ENCODE data around the gene GLIPR2. TPM values are rescaled to one million over a fixed set of nuclear protein-coding genes. Genes with fewer than 3 reads are reported as not detected.
"Not testable (repeated sequence)": the region's sequence is repeated elsewhere in the genome, so short reads cannot be mapped to it uniquely, and the experiment has no call there.

The GLIPR2 gene
- polyA plus RNA-seq, 4 donors, result 3.4 to 22.3 (median 14.8) TPM

GRCh38 chr9:36158122-36158521, 21.6 kb downstream of the GLIPR2 start:
- FAIRE-seq (no peak), DNase-seq (no peak)
- H3K36me3 ChIP-seq (ENCODE audit: control insufficient read depth in 3 of 3, insufficient read depth in 2 of 3, low read depth in 1 of 3, low read length in 3 of 3), result peaks cover 0 to 3% (median 0%) of the 10 kb centered on the region in 3 donors
- no peak overlapping the region for H3K4me3 ChIP-seq (ENCODE audit: low read depth in 1 of 3, low read length in 3 of 3)
- 75 to 100% (median 88%) methylated on average over 2 of the region's 2 CpGs for WGBS, 3 donors
- H3K4me1 ChIP-seq (ENCODE audit: control insufficient read depth in 3 of 3, insufficient read depth in 2 of 3, low read depth in 1 of 3, low read length in 2 of 3), result peaks cover 0 to 5% (median 2%) of the 10 kb centered on the region in 3 donors
- H3K9me3 ChIP-seq (ENCODE audit: control insufficient read depth in 2 of 2, insufficient read depth in 1 of 2, low read depth in 1 of 2, low read length in 1 of 2), result peaks cover 0 to 4% of the 10 kb centered on the region in 2 donors
- no peaks in the 10 kb centered on the region for H3K27me3 ChIP-seq (ENCODE audit: control insufficient read depth in 3 of 3, insufficient read depth in 3 of 3, low read length in 3 of 3)
- H3K27ac ChIP-seq (ENCODE audit: low read depth in 1 of 3, low read length in 2 of 3), result peak overlapping the region in 2 of 3 donors; percentile 5 to 61

- peaks cover 0 to 4% of the 10 kb centered on the region in 2 donors for H3K9me3 ChIP-seq (ENCODE audit: control insufficient read depth in 2 of 2, insufficient read depth in 1 of 2, low read depth in 1 of 2, low read length in 1 of 2)
- DNase-seq, result no peak
- H3K27me3 ChIP-seq (ENCODE audit: control insufficient read depth in 3 of 3, insufficient read depth in 3 of 3, low read length in 3 of 3), result no peaks in the 10 kb centered on the region
- no peak for FAIRE-seq
- H3K4me3 ChIP-seq (ENCODE audit: low read depth in 1 of 3, low read length in 3 of 3), result no peak overlapping the region
- peaks cover 0 to 9% (median 6%) of the 10 kb centered on the region in 3 donors for H3K4me1 ChIP-seq (ENCODE audit: control insufficient read depth in 3 of 3, insufficient read depth in 2 of 3, low read depth in 1 of 3, low read length in 2 of 3)
- 72 to 92% (median 91%) methylated on average over 7 of the region's 7 CpGs for WGBS, 3 donors
- H3K36me3 ChIP-seq (ENCODE audit: control insufficient read depth in 3 of 3, insufficient read depth in 2 of 3, low read depth in 1 of 3, low read length in 3 of 3), result peaks cover 0 to 3% (median 0%) of the 10 kb centered on the region in 3 donors
- H3K27ac ChIP-seq (ENCODE audit: low read depth in 1 of 3, low read length in 2 of 3), result peak overlapping the region in 1 of 3 donors; percentile 5
These were observed 22.4 kb downstream of the GLIPR2 start for GRCh38 chr9:36158917-36159316.

DNA sequence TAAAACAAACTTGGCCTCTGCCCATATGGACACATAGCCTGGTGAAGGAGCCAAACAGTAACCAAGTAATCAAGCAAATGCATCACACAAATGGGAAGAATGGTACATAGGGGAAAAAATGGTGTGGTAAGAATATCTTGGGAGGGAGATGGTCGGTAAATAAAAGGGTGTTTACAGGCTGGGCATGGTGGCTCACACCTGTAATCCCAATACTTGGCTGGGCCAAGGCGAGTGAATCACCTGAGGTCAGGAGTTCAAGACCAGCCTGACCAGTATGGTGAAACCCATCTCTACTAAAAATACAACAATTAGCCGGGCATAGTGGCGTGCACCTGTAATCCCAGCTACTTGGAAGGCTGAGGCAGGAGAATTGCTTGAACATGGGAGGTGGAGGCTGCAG, 23.0 kb downstream of the GLIPR2 start:
- FAIRE-seq; H3K9me3 ChIP-seq (ENCODE audit: control insufficient read depth in 2 of 2, insufficient read depth in 1 of 2, low read depth in 1 of 2, low read length in 1 of 2); H3K4me1 ChIP-seq (ENCODE audit: control insufficient read depth in 3 of 3, insufficient read depth in 2 of 3, low read depth in 1 of 3, low read length in 2 of 3); DNase-seq; H3K27me3 ChIP-seq (ENCODE audit: control insufficient read depth in 3 of 3, insufficient read depth in 3 of 3, low read length in 3 of 3); H3K36me3 ChIP-seq (ENCODE audit: control insufficient read depth in 3 of 3, insufficient read depth in 2 of 3, low read depth in 1 of 3, low read length in 3 of 3); H3K4me3 ChIP-seq (ENCODE audit: low read depth in 1 of 3, low read length in 3 of 3): not testable (repeated sequence)
- 91 to 95% (median 92%) methylated on average over 4 of the region's 4 CpGs for WGBS, 3 donors
- H3K27ac ChIP-seq (ENCODE audit: low read depth in 1 of 3, low read length in 2 of 3), result peak overlapping the region in 1 of 3 donors; percentile 2

DNA sequence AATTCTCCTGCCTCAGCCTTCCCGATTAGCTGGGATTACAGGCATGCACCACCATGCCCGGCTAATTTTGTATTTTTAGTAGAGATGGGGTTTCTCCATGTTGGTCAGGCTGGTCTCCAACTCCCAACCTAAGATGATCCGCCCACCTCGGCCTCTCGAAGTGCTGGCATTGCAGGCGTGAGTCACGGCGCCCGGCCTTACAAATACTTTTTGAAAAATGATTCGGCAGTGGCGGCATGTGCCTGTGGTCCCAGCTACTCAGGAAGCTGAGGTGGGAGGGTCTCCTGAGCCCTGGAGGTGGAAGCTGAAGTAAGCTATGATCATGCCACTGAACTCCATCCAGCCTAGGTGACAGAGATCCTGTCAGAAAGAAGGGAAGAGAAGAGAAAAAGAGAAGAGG, 23.6 kb downstream of the GLIPR2 start:
- not testable (repeated sequence) for H3K4me3 ChIP-seq (ENCODE audit: low read depth in 1 of 3, low read length in 3 of 3); H3K36me3 ChIP-seq (ENCODE audit: control insufficient read depth in 3 of 3, insufficient read depth in 2 of 3, low read depth in 1 of 3, low read length in 3 of 3); H3K9me3 ChIP-seq (ENCODE audit: control insufficient read depth in 2 of 2, insufficient read depth in 1 of 2, low read depth in 1 of 2, low read length in 1 of 2); DNase-seq; H3K4me1 ChIP-seq (ENCODE audit: control insufficient read depth in 3 of 3, insufficient read depth in 2 of 3, low read depth in 1 of 3, low read length in 2 of 3); FAIRE-seq; H3K27ac ChIP-seq (ENCODE audit: low read depth in 1 of 3, low read length in 2 of 3); H3K27me3 ChIP-seq (ENCODE audit: control insufficient read depth in 3 of 3, insufficient read depth in 3 of 3, low read length in 3 of 3)
- 83 to 93% (median 90%) methylated on average over 11 of the region's 11 CpGs for WGBS, 3 donors

DNA sequence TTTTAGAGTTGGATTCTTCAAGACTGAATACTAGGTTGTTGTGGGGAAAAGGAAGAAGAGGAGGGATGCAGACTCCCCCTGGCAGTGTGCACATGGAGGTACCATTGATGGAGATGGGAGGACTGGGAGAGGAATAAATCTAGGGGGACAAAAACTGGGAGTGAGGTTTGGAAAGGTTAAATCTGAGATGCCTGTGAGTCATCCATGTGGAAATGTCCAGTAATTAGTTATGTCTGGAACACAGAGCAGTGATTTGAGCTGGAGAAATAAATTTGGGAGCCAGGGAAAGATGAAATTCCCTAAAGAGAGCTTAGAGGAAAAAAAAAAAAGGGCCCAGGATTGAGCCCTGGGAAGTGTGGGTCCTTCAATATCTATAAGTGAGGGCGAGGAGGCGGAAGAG, 24.7 kb downstream of the GLIPR2 start:
- peaks cover 0 to 3% (median 0%) of the 10 kb centered on the region in 3 donors for H3K36me3 ChIP-seq (ENCODE audit: control insufficient read depth in 3 of 3, insufficient read depth in 2 of 3, low read depth in 1 of 3, low read length in 3 of 3)
- peak overlapping the region in 1 of 3 donors; percentile 11 for H3K27ac ChIP-seq (ENCODE audit: low read depth in 1 of 3, low read length in 2 of 3)
- FAIRE-seq (no peak), DNase-seq (no peak)
- peaks cover 0 to under 1% (median 0%) of the 10 kb centered on the region in 3 donors for H3K27me3 ChIP-seq (ENCODE audit: control insufficient read depth in 3 of 3, insufficient read depth in 3 of 3, low read length in 3 of 3)
- peaks cover 0 to 10% (median 3%) of the 10 kb centered on the region in 3 donors for H3K4me1 ChIP-seq (ENCODE audit: control insufficient read depth in 3 of 3, insufficient read depth in 2 of 3, low read depth in 1 of 3, low read length in 2 of 3)
- H3K4me3 ChIP-seq (ENCODE audit: low read depth in 1 of 3, low read length in 3 of 3), result no peak overlapping the region
- peaks cover 0 to 4% of the 10 kb centered on the region in 2 donors for H3K9me3 ChIP-seq (ENCODE audit: control insufficient read depth in 2 of 2, insufficient read depth in 1 of 2, low read depth in 1 of 2, low read length in 1 of 2)
- 91 to 100% (median 92%) methylated on average over 2 of the region's 2 CpGs for WGBS, 3 donors

DNA sequence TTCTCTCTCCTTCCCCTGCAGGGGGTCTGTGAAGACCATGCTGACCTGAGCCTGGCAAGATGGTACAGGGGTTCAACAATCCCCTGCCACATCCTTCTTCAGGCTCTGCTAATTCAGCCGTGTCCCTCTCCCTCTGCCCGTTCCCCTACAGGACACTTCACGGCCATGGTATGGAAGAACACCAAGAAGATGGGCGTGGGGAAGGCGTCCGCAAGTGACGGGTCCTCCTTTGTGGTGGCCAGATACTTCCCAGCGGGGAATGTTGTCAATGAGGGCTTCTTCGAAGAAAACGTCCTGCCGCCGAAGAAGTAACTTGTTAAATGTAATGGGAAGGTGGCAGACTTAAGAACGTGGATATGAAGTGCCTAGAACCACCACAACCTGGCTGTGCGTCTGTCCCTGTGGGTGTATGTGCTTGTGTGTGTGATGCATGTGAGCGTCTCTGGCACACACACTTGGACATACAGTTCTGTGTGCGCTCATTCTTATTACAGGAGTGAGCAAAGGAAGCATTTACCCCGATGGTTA, 25.7 kb downstream of the GLIPR2 start:
- no peak for FAIRE-seq
- Histone ChIP-seq H3K27me3 (ENCODE audit: control insufficient read depth in 3 of 3, insufficient read depth in 3 of 3, low read length in 3 of 3) (peaks cover 0 to 3% (median 0%) of the 10 kb centered on the region in 3 donors), H3K36me3 (ENCODE audit: control insufficient read depth in 3 of 3, insufficient read depth in 2 of 3, low read depth in 1 of 3, low read length in 3 of 3) (peaks cover 0 to 3% (median 0%) of the 10 kb centered on the region in 3 donors), H3K4me1 (ENCODE audit: control insufficient read depth in 3 of 3, insufficient read depth in 2 of 3, low read depth in 1 of 3, low read length in 2 of 3) (peaks cover 0 to 16% (median 3%) of the 10 kb centered on the region in 3 donors), H3K27ac (ENCODE audit: low read depth in 1 of 3, low read length in 2 of 3) (peak overlapping the region in 1 of 3 donors; percentile 76), H3K4me3 (ENCODE audit: low read depth in 1 of 3, low read length in 3 of 3) (no peak overlapping the region), H3K9me3 (ENCODE audit: control insufficient read depth in 2 of 2, insufficient read depth in 1 of 2, low read depth in 1 of 2, low read length in 1 of 2) (no peaks in the 10 kb centered on the region)
- 89 to 95% (median 93%) methylated on average over 17 of the region's 17 CpGs for WGBS, 3 donors
- DNase-seq, result no peak

DNA sequence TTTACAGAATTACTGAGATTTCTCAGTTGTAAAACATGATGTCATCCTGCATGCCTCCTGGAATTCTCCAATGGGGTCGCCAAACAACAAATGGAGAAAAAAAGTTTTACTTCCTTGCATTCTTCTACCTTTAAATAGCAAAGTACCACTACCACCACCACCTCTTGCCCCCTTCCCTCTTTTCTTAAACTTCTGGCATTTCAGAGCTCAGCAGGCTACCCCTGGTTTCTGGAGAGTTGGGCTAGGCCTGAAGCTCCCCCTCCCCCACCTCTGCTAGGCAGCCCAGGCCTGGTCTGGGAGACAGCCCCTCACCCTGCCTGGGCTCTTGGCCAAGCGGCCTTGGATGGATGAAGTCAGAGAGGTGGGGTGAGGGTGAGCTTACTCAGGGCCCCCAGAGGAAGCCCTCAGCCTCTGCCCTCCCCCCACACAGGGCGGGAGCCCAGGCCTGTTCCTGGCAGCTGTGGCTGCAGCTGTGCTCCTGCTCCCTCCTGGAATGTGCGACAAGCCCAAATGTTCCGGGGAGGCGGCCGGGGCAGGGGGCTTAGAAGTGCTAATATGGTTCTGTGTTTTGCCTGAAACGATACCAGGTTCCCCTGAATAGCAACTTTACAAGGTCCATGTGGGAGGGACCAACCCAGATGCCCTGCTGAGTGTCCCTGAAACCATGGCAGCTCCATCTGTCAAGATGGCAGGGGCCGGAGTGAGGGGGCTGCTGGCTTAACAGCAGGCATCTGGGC, 26.7 kb downstream of the GLIPR2 start:
- DNase-seq (peak in 1 of 2 donors; percentile 61), FAIRE-seq (no peak)
- Histone ChIP-seq H3K4me1 (ENCODE audit: control insufficient read depth in 3 of 3, insufficient read depth in 2 of 3, low read depth in 1 of 3, low read length in 2 of 3) (peaks cover 0 to 16% (median 3%) of the 10 kb centered on the region in 3 donors), H3K27ac (ENCODE audit: low read depth in 1 of 3, low read length in 2 of 3) (peak overlapping the region in 2 of 3 donors; percentile 73 to 76), H3K9me3 (ENCODE audit: control insufficient read depth in 2 of 2, insufficient read depth in 1 of 2, low read depth in 1 of 2, low read length in 1 of 2) (no peaks in the 10 kb centered on the region), H3K27me3 (ENCODE audit: control insufficient read depth in 3 of 3, insufficient read depth in 3 of 3, low read length in 3 of 3) (peaks cover 0 to 3% (median 0%) of the 10 kb centered on the region in 3 donors), H3K36me3 (ENCODE audit: control insufficient read depth in 3 of 3, insufficient read depth in 2 of 3, low read depth in 1 of 3, low read length in 3 of 3) (peaks cover 0 to 3% (median 0%) of the 10 kb centered on the region in 3 donors), H3K4me3 (ENCODE audit: low read depth in 1 of 3, low read length in 3 of 3) (no peak overlapping the region)
- WGBS, 3 donors, result 51 to 84% (median 83%) methylated on average over 9 of the region's 9 CpGs

- Histone ChIP-seq H3K4me3 (ENCODE audit: low read depth in 1 of 3, low read length in 3 of 3) (no peak overlapping the region), H3K36me3 (ENCODE audit: control insufficient read depth in 3 of 3, insufficient read depth in 2 of 3, low read depth in 1 of 3, low read length in 3 of 3) (peaks cover 0 to 3% (median 0%) of the 10 kb centered on the region in 3 donors), H3K27me3 (ENCODE audit: control insufficient read depth in 3 of 3, insufficient read depth in 3 of 3, low read length in 3 of 3) (peaks cover 0 to 3% (median 0%) of the 10 kb centered on the region in 3 donors), H3K4me1 (ENCODE audit: control insufficient read depth in 3 of 3, insufficient read depth in 2 of 3, low read depth in 1 of 3, low read length in 2 of 3) (peaks cover 0 to 16% (median 3%) of the 10 kb centered on the region in 3 donors), H3K27ac (ENCODE audit: low read depth in 1 of 3, low read length in 2 of 3) (peak overlapping the region in 2 of 3 donors; percentile 73 to 76), H3K9me3 (ENCODE audit: control insufficient read depth in 2 of 2, insufficient read depth in 1 of 2, low read depth in 1 of 2, low read length in 1 of 2) (no peaks in the 10 kb centered on the region)
- FAIRE-seq, result no peak
- WGBS, 3 donors, result 76 to 88% (median 76%) methylated on average over 4 of the region's 4 CpGs
- DNase-seq, result no peak
These were observed 27.2 kb downstream of the GLIPR2 start for GRCh38 chr9:36163786-36164170.
